AG10803 (cell line): ENCODE measurements around the gene SLC39A10.
"Not testable (repeated sequence)": the region's sequence is repeated elsewhere in the genome, so short reads cannot be mapped to it uniquely, and the experiment has no call there.

Source experiments
- DNase-seq: peaks from one replicate; pipeline ENCODE4 v3.0.0; 2010; ENCODE audit warnings: low read depth
- H3K4me3 ChIP-seq: 2 replicates; pipeline ENCODE4 v1.5.1; 2011; ENCODE audit warnings: mild to moderate bottlenecking, low read length, control low read depth
- TF ChIP-seq, protein P1 (sequence below): conservative IDR thresholded peaks from 2 replicates; pipeline ENCODE4 v1.5.1; 2011; ENCODE audit warnings: mild to moderate bottlenecking, low read length, control low read depth, inconsistent platforms

The SLC39A10 gene

GRCh38 chr2:195645413-195645812 lies 11.6 kb upstream of the SLC39A10 start:
- H3K4me3 ChIP-seq = no peak overlapping the region
- no peak for DNase-seq
- TF ChIP-seq, protein P1, sequence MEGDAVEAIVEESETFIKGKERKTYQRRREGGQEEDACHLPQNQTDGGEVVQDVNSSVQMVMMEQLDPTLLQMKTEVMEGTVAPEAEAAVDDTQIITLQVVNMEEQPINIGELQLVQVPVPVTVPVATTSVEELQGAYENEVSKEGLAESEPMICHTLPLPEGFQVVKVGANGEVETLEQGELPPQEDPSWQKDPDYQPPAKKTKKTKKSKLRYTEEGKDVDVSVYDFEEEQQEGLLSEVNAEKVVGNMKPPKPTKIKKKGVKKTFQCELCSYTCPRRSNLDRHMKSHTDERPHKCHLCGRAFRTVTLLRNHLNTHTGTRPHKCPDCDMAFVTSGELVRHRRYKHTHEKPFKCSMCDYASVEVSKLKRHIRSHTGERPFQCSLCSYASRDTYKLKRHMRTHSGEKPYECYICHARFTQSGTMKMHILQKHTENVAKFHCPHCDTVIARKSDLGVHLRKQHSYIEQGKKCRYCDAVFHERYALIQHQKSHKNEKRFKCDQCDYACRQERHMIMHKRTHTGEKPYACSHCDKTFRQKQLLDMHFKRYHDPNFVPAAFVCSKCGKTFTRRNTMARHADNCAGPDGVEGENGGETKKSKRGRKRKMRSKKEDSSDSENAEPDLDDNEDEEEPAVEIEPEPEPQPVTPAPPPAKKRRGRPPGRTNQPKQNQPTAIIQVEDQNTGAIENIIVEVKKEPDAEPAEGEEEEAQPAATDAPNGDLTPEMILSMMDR = no peak

GRCh38 chr2:195646424-195646823 lies 10.6 kb upstream of the SLC39A10 start:
- TF ChIP-seq, protein P1 = no peak
- H3K4me3 ChIP-seq = no peak overlapping the region
- no peak for DNase-seq

- TF ChIP-seq, protein P1 = no peak
- no peak for DNase-seq
- no peak overlapping the region for H3K4me3 ChIP-seq
Measured at GRCh38 chr2:195647302-195647701, 9.7 kb upstream of the SLC39A10 start.

DNA sequence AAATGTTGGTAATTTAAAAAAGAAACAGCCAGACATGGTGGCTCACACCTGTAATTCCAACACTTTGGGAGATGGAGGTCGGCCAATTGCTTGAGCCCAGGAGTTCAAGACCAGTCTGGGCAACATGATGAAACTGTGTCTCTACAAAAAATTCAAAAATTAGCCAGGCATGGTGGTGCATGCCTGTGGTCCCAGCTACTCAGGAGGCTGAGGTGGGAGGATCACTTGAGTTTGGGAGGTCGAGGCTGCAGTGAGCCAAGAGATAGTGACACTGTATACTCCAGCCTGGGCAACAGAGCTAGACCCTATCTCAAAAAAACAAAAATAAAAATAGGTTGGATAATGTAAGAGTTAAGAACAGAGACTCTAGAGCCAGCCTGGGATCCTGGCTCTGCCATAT lies 8.7 kb upstream of the SLC39A10 start:
- H3K4me3 ChIP-seq, DNase-seq: not testable (repeated sequence)

GRCh38 chr2:195648787-195649186 lies 8.2 kb upstream of the SLC39A10 start:
- TF ChIP-seq, protein P1 = no peak
- DNase-seq = peak; percentile 17
- no peak overlapping the region for H3K4me3 ChIP-seq

DNA sequence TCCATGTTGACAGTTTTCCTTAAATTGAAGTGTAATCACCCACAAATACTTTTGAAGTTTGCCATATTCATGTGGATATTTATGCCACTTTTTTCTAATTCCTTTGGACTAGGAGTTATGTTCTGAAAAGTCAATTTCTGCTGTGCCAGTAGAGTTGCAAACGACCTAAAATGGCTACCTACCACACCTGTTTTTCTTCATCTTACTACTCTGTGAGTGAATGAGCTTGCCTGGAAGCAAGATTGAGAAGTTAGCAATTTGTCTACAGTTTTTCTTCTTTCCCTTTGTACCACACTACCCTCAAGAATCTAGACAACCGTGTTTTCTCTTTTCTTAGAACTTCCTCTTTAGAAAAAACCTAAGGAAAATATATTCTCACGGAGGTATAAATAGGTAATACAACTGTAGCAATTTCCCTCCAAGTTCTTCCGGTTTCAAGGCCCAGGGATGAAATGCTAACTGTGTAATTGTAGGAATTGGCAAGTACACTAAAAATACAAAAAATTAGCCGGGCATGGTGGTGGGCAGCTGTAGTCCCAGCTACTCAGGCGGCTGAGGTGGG lies 7.3 kb upstream of the SLC39A10 start:
- H3K4me3 ChIP-seq = no peak overlapping the region
- TF ChIP-seq, protein P1 = no peak
- no peak for DNase-seq

- DNase-seq = no peak
- TF ChIP-seq, protein P1 = no peak
- no peak overlapping the region for H3K4me3 ChIP-seq
Measured at GRCh38 chr2:195651046-195651445, 6.0 kb upstream of the SLC39A10 start.

DNA sequence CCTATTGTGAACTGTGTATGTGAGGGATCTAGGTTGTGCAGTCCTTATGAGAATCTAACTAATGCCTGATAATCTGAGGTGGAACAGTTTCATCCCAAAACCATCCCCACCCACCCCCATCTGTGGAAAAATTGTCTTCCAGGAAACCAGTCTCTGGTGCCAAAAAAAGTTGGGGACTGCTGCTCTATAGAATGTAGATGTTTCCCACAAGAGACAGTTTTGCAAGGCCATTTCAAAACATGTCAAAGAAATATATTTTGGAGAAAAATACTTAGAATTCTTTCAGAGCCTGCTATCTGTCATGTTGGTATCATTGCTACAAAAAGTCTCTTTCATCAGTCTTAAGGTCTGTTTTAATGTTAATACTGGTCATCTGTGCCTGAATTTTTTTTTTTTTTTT lies 4.1 kb upstream of the SLC39A10 start:
- TF ChIP-seq, protein P1 = no peak
- no peak overlapping the region for H3K4me3 ChIP-seq
- peak; percentile 80 for DNase-seq
